ENCODE results near the gene TFPT.

DNA sequence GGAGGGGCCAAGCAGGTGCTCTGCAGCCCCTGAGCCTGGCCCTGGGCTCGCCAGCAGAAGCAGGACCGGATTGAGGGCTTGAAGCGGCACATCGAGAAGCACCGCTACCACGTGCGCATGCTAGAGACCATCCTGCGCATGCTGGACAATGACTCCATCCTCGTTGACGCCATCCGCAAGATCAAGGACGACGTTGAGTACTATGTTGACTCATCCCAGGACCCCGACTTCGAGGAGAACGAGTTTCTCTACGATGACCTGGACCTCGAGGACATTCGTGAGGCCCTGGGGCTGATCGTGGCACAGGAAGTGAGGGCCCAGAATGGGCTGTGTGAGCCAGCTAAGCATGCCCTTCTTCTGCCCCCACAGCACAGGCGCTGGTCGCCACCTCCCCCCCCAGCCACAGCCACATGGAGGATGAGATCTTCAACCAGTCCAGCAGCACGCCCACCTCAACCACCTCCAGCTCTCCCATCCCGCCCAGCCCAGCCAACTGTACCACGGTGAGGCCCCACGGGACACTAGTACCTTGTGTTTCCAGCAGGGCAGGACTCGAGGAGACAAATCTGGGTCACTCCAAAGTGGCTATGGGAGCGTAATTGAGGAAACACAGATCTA lies 30.2 kb upstream of the TFPT start:
- TF ChIP-seq, protein P1, sequence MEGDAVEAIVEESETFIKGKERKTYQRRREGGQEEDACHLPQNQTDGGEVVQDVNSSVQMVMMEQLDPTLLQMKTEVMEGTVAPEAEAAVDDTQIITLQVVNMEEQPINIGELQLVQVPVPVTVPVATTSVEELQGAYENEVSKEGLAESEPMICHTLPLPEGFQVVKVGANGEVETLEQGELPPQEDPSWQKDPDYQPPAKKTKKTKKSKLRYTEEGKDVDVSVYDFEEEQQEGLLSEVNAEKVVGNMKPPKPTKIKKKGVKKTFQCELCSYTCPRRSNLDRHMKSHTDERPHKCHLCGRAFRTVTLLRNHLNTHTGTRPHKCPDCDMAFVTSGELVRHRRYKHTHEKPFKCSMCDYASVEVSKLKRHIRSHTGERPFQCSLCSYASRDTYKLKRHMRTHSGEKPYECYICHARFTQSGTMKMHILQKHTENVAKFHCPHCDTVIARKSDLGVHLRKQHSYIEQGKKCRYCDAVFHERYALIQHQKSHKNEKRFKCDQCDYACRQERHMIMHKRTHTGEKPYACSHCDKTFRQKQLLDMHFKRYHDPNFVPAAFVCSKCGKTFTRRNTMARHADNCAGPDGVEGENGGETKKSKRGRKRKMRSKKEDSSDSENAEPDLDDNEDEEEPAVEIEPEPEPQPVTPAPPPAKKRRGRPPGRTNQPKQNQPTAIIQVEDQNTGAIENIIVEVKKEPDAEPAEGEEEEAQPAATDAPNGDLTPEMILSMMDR (conservative IDR thresholded peaks at IDR 0.05 in 1 of 2, IDR thresholded peaks at IDR 0.05 in 1 of 2; ENCODE audit: extremely low read depth in 1 of 2, insufficient read depth in 1 of 2, low read depth in 1 of 2, low read length in 2 of 2) = no peak
- TF ChIP-seq EZH2 (IDR thresholded peaks at IDR 0.05; ENCODE audit: borderline replicate concordance, low read length) = no peak
